Stimulated activated CD8-positive, alpha-beta memory T cell treated with anti-CD3 and anti-CD28 coated beads, Interleukin-4, amount 100 ng/mL, for 4 hours (primary cell): ENCODE results near the gene TRDMT1.

Experiments used
- DNase-seq, 2 donors: peaks; one replicate each; pipeline ENCODE4 v3.0.0-alpha.2; 2020; ENCODE audit warnings: low read depth in 2 of 2, low spot score in 1 of 2

TRDMT1 gene

GRCh38 chr10:17109046-17109445 is 92.4 kb downstream of the TRDMT1 start:
- no peak for DNase-seq

- no peak for DNase-seq
Measured at GRCh38 chr10:17106991-17107390, 94.5 kb downstream of the TRDMT1 start.

GRCh38 chr10:17101910-17102266 is 99.6 kb downstream of the TRDMT1 start:
- DNase-seq: no peak

- no peak for DNase-seq
Measured at GRCh38 chr10:17101257-17101909, 100.1 kb downstream of the TRDMT1 start.

GRCh38 chr10:17100586-17100985 is 100.9 kb downstream of the TRDMT1 start:
- no peak for DNase-seq

GRCh38 chr10:17098012-17098411 is 103.5 kb downstream of the TRDMT1 start:
- no peak for DNase-seq
